ENCODE data around the gene PHF21A.

The PHF21A gene

DNA sequence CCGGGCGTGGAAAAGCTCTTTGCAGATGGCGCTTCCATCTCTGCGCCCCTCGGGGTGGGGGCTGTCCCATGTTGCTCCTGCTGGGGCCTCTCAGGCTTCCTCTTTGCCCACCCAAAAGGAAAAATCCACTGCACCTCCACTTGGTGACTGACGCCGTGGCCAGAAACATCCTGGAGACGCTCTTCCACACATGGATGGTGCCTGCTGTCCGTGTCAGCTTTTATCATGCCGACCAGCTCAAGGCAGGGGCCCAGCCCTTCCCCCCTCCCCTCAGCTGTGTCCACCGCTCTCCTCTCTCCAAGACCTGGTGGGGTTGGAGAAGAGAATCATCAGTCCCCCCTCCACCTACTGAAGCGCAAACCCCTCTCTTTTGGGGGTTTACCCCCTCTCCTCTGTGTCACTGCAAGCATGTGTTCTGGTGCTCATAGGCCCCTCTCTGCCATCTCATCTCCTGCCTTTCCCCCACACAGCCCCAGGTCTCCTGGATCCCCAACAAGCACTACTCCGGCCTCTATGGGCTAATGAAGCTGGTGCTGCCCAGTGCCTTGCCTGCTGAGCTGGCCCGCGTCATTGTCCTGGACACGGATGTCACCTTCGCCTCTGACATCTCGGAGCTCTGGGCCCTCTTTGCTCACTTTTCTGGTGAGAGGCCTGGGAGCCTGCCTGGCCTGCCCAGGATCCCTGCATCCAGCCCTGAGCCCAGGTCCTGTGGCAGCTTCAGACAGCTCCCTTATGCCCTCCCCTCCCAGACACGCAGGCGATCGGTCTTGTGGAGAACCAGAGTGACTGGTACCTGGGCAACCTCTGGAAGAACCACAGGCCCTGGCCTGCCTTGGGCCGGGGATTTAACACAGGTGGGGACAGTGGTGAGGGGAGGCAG, 197.0 kb downstream of the PHF21A start:
- no peak for DNase-seq (ENCODE audit: low read depth in 2 of 3, low spot score in 1 of 3)

GRCh38 chr11:45922425-45923082, 198.7 kb downstream of the PHF21A start, which contains the start of gene LARGE2:
LARGE2 (plus strand) TSS chr11:45922656; CDS start chr11:45922883, 227 bp downstream.
- DNase-seq (ENCODE audit: low read depth in 2 of 3, low spot score in 1 of 3) = no peak

DNA sequence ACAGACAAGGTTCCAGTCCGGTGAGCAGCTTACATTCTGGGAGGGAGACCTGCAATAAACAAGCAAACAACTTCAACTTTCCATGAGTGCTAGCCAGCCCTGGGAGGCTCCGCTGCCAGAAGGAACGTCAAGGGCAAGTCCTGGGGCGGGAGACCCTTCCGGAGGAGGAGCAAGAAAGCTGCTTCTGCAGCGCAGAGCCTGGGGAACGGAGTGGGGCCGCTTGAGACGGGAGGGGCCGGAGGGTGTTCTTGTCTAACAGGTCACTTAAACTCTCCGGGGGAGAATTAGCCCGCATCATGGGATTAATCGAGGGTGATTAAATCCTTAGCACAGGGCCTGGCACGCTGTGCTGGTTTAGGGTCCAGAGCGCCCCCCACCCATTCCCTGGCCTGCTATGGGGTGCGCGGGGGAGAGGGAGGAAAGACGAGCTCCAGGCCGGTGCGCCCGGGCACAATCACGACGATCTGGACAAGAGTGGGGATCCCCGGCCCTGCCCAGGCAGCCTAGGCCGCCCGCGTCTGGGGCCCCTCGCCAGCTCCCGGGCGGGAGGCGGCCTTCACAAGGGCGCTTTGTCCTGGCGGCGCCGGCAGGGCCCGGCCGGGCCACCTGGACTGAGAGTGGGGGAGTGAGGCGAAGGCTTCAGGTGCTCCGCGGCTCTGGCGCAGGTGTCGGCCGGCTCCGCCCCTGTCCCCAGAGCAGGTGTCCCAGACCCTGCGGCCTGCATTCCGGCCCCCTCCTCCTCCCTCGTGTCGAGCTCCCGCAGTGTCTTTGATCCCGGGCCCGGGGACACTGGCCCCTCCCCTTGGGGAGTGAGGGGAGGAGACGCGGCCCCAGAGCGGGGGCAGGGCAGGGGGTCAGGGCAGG, 199.5 kb downstream of the PHF21A start:
- DNase-seq (ENCODE audit: low read depth in 2 of 3, low spot score in 1 of 3) = no peak

GRCh38 chr11:45920531-45921477, 200.4 kb downstream of the PHF21A start:
- no peak for DNase-seq (ENCODE audit: low read depth in 2 of 3, low spot score in 1 of 3)

GRCh38 chr11:45919806-45920530, 201.3 kb downstream of the PHF21A start:
- no peak for DNase-seq (ENCODE audit: low read depth in 2 of 3, low spot score in 1 of 3)

GRCh38 chr11:45918962-45919675, 202.1 kb downstream of the PHF21A start:
- no peak for DNase-seq (ENCODE audit: low read depth in 2 of 3, low spot score in 1 of 3)

DNA sequence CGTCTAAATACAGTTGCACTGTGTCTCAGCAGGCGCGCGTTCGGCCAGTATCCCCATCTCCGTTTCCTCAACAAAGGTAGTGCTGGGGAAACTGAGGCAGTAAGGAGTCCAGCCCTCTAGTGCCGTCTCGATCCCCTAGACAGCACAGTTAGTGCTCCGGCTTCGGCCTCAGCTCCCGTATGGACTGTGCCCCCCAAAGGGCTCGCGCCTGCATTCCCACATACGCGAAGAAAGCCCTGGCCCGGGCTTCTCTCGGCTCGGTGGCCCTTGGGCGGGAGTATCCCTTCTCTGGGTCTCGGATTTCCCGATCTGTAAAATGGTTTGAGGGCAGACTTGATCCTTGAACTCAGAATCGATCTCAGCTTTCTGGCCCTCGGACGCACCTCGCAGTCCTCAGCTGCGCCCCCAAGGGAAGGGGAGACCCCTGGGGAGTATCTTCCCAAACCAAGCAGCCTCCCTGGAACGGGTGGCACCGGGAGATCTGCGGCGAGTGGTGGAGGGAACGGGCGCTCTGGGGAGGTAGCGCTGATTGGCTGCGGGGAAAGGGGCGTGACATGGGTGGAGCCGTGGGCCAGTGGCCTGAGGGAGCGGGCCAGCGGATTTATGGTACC, 202.8 kb downstream of the PHF21A start:
- peak; percentile 33 to 70 (median 53) for DNase-seq (ENCODE audit: low read depth in 2 of 3, low spot score in 1 of 3)

GRCh38 chr11:45917623-45918330, 203.5 kb downstream of the PHF21A start, which contains the start of gene PEX16:
PEX16 (minus strand) TSS chr11:45917877; CDS start chr11:45917811, 66 bp downstream.
- DNase-seq (ENCODE audit: low read depth in 2 of 3, low spot score in 1 of 3) = peak; percentile 85 to 94 (median 93)

- DNase-seq (ENCODE audit: low read depth in 2 of 3, low spot score in 1 of 3) = no peak
Observed at GRCh38 chr11:45917286-45917622, 204.0 kb downstream of the PHF21A start.

DNA sequence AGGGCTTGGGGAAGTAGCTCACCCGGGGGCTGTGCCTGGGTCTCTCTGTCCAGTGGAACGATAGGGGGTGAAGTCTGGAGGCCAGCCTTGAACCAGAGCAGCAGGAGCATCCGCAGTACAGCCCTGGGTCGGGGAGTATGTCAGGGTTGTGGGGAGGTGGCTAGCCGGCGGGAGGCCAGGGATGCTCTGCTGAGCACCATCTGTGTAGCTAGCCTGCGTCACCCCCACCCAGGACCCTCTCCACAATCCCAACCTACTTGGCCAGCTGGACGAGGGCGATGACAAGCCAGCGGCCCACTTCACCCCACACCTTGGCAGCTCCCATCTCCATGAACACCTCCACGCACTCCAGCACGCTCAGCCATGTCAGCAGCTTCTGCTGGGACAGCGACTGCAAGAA, 205.8 kb downstream of the PHF21A start:
- no peak for DNase-seq (ENCODE audit: low read depth in 2 of 3, low spot score in 1 of 3)

- DNase-seq (ENCODE audit: low read depth in 2 of 3, low spot score in 1 of 3) = no peak
Observed at GRCh38 chr11:45913942-45914635, 207.2 kb downstream of the PHF21A start.

- no peak for DNase-seq (ENCODE audit: low read depth in 2 of 3, low spot score in 1 of 3)
Observed at GRCh38 chr11:45913514-45913913, 207.7 kb downstream of the PHF21A start.

DNA sequence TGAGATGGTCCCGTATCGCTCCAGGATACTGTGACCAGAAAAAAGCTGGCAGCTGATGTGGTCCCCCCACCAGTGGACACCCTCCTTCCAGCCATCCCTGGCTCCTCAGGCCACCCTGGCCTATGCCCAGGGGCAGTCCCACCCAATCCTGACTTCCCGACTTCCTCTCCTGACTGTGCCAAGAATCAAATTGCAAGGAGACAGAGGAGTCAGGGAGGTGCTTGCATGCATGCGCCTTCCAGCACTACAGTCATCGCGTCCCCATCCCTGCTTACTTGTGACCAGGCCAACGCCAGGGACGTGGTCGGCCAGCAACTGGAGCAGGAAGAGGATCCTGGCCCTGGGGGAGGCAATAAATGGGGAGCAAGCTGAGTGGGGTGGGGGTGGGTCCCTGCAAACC, 210.6 kb downstream of the PHF21A start:
- DNase-seq (ENCODE audit: low read depth in 2 of 3, low spot score in 1 of 3) = no peak

DNA sequence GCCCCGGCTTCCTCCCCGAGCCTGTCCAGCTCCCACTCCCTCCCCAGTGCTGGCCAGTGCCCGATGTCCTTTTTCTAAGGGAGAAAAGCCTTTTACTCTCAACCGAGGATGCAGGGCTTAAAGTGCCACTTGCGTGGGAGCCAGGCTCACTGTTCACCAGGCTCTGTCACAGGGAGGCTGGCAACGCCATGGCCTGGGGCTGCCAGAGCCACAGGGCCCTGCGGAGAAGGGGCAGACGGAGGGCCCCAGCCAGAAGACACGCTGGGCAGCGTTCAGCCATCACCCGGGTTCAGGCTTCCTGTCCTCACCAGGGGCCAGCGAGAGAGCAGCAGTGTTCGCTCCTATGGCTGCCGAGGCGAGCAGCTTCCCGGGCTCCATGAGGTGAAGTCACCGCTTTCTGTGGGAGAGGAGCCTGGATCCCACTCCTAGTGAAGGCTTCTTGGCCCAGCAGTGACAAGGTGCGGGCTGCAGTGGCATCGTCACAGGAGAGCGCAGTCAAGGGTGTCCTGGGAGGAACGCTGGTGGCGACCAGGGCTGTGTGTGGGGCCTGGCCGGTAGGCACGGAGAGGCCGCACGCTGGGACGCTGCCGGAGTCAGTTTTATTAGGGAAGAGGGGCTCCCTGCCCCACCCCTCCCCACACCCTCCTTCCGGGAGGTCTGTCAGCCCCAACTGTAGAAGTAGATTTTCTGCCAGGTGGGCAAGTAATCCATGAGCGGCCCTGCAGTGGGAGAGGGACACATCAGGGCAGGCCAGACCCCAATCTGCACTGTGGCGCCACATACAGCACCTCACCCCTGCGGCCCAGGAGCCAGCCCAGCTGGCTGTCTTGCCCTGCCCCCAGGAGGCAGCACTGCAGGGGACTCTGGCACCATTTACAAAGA, 211.4 kb downstream of the PHF21A start:
- DNase-seq (ENCODE audit: low read depth in 2 of 3, low spot score in 1 of 3) = no peak

DNA sequence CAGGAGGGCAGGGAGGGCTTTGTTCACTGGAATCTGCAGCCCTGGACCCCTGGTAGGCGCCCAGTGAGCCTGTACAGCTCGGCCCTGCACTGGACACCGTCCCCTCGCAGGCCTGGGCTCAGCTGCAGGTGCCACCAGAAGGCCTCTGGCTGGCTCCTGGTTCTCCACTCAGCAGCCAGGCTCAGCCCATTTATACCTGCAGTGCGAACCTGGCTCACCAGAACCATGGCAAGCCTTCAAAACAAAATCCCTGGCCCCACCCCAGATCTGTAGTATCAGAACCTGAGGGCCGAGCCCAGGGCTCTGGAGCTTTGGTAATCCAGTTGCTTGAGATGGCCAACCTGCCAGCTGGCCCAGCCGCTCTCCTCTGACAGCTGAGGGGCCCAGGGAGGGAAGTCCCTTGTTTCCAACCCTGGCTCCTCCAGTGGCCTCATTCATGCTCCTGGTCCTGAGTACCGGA, 213.3 kb downstream of the PHF21A start:
- no peak for DNase-seq (ENCODE audit: low read depth in 2 of 3, low spot score in 1 of 3)

DNA sequence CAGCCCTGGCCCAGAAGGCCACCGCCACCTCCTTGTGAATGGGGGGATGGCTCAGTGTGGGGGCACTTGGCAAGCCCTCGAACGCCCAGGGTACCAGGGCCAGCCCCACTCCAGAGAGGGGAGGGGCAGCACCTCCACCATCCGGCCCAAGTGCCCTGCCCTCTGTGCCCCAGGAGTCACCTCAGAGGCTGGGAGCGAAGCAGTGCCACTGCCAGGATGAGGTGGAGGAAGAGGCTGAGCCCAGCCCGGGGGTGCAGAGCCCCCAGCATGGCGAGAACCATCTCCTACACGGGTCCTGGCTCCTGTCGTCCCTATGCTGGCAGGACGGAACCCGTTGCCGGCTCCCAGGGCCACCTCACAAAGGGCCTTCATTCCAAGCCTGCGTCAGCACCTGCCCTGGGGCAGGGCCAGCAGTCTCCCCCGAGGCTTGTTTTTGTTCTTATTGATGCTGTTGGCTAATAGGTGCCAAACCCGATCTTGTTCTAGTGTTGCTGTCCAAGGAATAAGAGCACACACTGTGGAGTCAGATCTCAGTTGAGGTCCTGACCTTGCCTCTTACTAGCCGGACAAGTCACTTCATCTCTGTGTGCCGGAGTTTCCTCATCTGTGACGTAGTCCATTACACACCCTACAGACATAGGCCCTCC, 214.2 kb downstream of the PHF21A start, which contains the start of gene FREY1:
Gene FREY1 (minus strand): TSS at position 307 of the 647 bp plus-strand sequence. CDS start 26 bp downstream, at position 281.
- no peak for DNase-seq (ENCODE audit: low read depth in 2 of 3, low spot score in 1 of 3)
